Stimulated activated CD4-positive, alpha-beta T cell treated with anti-CD3 and anti-CD28 coated beads, Interleukin-12 subunit alpha, Interleukin-12 subunit beta, amount 100 ng/mL, for 24 hours (primary cell): Measurements from ENCODE around the gene LHX3.

Experiments used
- DNase-seq, 2 experiments: peaks; one replicate each; pipeline ENCODE4 v3.0.0-alpha.2; 2020; ENCODE audit warnings: low read depth in 2 of 2

Gene LHX3

DNA sequence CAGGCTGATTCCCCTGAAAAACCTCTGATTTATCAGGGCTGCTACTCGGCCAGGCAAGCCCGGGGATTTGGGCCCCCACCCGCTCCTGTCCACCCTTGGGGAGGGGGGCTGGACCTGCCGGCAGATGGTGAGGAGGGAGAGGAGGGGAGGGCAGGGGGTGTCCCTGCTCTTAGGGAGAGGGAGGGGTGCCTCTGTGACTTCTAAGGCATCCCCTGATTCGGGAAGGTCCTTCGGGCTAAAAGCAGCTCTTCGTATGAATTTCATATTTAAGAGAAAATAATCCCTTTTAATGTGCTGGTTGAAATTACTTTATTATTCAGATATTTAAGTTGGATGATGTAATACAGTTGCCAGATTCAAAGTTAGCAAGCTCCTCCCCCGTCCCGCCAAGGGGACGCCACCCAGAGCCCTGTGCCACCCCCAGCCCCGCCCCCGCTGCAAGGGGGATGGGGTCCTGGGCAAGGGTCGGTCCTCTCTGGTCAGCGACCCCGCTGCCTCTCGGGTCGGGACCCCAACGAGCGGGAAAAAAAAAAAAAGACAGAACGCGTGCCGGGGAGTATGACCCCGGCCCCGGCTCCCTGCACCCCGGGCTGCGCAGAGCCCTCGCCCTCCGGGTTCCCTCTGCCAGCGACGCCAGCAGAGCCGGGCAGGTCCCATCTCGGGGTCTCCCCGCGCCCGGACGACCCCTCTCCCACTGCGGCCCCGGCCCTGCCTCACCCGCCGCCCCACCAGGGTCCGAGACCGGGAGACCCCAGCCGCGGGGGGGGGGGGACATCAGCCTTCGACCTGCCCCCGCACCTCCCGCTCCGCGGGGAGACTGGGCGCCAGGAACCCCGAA is 12.4 kb downstream of the LHX3 start:
- DNase-seq = no peak

DNA sequence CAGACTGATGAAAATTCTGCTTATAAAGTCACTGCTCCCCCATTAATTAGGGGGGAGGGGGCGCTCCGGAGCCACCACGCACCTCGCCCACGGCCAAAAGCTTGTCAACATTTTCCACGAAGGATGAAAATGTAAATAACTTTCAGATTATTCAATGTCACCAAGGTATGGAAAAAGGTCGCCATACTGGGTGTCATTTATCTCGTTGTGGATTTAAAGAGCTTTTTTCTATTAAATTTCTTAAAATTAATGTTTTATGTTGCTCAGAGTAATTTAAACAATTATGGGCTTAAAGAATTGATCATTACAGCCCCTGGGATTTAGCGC is 13.0 kb downstream of the LHX3 start:
- DNase-seq = no peak

DNA sequence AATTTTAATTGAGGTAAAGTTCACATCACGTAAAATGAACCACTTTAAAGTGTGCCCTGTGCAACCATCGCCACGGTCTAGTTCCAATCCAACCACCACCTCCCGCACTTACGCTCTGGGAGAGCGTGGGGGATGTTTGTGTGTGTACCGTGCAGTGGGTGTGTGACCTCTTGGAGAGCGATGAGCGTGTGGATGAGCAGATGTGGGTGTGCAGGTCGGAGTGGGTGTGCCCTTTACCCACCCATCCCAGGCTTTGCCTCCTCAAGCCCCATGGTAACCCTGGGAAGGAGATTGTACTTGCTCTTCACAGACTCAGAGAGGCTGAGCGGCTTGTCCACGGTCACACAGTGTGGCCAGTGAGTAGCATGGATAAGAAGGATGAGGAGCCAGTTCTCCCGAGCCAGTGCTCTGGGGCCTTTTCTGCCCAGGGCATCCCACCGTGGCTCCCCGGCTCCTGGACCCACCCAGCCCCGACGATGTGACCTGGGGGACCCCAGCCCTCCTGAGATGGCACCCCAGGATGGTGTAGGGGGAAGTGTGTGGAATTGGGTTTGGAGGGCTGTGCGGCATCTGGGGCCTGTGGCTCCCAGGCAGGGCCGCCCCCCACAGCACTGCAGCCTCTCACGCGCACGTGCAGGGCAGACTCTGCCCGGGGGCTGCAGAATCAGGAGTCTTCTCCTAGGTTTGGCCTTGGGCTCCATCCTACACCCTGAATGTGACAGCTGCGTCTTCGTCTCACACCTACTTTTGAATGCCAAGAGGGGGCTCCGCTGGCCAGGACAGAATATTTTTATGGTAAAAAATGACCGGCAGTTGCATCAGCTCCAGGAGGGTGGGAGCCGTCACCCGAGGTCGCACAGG is 13.6 kb downstream of the LHX3 start:
- DNase-seq = no peak

DNA sequence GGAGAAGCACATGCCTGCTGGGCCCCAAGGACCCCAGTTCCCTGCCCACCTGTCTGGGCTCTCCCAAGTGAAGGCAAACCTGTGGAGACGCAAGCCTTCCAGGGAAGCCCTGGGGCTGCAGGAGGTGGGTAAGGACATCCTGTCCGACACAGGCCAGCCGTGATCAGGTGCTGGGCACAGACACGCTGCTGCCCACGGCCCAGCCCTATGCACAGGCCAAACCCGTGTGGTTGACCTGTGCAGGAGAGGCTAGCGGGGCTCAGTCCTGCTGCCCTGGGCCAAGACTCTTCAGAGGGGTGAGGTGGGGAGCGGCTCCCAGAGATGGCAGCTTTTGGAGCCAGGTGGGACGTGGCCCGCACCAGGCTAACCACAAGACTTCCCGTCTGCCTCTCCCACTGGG is 14.3 kb downstream of the LHX3 start:
- no peak for DNase-seq

DNA sequence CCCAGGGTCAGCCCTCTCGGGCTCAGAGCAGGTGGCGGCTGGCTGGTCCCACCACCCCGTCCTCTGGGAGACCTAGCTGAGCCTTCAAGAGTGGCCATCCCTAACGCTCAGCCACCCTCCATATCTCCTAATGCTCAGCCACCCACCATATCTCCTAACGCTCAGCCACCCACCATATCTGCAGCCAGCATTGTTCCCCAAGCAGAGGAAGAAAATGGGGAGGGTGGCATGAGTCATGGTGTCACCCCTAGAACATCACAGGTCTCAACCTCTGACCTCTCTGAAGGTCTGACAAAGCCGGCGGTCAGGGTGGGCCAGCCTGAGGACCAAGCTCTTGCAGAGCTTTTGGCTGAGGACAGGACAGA is 14.7 kb downstream of the LHX3 start:
- DNase-seq = no peak

DNA sequence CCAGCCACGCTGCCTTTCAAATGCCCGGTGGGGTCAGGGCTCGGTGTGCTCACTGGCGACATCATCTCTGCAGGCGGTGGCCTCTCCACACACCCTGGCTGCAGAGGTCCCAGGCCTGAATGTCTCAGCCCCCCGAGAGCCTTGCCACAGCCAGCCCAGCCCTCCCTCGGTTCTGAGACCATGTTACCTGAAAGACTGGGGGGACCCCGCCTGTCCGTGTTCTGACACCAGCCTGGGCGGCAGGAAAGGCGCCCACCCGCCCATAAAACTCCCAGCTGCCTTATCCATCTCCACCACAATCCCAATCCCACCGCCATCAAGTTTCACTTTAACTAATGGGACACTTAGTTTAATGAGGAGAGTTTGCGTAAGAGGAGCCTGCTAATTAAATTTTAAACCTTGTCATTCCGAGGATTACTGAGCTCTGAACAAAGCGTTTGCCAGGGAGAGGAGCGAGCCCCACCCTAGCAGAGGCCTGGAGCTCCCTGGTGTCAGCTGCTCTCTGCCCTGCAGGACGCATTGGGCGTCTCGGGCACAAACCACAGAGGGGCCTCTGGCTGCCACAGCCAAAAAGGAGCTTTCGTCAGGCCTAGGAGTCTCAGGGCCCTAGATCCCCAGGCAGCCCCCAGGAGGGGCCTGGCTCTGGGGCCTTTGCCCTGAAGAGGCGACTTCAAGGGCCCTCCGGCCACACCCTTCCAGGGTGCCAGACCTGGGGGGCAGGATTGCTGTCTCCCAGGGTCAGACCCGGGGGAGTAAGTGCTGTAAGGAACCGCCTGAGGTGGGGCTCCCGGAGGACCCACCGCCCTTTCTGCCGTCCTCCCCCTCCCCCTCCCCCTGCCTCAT is 15.3 kb downstream of the LHX3 start:
- no peak for DNase-seq

DNA sequence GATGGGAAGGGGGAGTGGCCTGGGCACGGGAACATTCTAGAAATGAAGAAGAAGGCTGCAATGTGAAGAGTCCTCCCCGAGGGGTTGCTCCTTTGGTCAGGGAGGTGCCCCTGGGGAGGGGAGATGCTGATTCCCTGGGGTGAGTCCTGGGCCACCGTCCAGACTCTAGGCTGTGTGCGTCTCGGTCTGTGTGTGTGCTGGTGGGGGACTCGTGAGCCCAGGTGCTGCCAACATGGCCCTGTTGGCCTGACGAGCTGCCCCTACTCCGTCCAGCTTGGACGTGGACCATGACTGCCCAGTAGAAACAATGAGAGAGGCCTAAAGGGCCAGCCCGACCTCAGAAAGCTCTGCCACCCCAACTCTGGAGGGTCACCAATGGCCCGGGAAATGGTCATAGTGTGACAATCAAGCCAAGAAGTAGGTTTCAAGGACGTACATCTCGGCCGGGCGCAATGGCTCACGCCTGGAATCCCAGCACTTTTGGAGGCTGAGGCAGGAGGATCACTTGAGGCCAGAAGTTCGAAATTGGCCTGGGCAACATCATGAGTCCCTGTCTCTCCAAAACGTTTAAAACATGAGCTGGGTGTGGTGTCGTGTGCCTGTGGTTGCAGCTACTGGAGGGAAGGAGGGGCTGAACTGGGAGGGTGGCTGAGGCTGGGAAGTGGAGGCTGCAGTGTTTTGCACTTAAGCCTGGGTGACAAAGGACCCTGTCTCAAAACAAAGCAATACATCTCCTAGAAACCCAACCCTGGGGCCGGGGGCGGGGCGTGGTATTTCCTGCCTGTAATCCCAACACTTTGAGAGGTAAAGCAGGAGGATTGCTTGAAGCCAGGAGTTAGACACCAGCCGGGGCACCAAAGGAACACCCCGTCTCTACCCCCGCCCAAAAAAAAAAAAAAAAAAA is 17.0 kb downstream of the LHX3 start:
- no peak for DNase-seq

DNA sequence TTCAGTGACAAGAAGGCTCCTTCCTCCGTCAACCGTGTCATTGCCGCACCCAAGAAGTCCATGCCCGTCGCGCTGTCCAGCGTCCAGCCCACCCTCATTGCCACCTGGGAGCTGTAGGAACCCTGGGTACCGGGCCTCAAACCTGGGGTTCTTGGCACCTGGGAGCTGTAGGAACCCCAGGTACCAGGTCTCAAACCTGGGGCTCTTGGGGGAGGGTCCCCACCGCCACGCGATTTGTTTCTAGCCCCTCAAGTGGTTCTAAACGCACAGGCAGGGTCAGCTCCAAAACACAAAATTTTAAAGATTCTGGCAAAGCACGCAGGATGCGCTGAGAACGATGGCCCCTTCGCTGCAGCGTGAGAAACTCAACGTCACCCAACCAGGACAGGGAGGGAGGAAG is 17.7 kb downstream of the LHX3 start:
- DNase-seq = no peak

DNA sequence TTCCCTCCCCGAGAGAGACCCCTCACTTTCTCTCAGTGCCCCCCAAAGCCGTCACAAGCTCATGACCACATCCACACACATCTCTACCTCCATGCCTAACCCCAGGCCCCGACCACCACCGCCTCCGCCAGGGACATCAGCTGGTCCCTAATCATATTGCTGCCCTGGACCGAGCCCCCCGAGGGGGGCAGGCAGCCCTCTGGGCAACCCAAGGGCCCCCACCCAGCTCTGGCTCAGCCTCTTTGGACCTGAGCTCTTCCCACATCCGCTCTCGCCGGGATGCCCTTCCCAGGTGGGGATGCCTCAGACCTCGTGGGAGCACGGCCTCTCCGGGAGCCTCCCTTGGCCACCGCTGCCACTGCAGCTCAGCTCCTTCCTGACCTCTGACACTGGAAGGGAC is 18.5 kb downstream of the LHX3 start:
- no peak for DNase-seq

DNA sequence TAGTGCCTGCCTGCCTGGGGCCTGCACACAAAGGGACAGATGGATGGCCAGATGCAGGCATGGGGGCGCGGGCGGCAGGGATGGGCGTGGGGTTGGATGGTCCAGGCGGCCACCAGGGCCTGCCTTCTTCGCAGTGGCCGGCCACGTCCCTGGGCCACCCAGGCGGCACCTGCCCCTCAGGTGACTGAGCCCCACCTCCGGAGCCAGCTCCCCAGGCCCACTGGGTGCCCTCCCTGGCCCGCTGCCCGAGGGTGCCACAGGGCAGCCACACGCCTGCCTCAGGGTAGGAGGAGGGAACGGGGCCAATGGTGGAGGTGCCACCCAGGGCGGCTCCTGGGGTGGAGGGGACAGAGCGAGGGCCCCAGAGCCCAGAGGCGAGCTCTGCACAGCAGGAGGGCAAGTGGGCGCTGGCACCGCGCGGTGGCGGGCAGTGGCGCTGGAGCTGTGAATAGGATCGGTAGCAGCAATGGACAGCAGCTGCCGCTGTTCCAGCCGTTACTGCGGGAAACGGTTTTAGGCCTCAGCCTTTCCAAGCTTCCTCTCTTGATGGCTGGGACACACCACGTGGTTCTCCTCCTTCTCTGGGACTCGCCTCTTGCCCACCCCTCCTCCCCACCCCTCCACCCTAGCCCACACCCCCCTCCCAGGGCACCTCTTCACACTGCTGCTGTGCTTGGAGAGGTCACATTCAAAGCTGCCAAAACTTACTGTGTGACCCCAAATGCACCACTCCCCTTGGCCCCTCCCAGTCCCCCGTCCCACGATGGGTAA is 19.1 kb downstream of the LHX3 start:
- no peak for DNase-seq

DNA sequence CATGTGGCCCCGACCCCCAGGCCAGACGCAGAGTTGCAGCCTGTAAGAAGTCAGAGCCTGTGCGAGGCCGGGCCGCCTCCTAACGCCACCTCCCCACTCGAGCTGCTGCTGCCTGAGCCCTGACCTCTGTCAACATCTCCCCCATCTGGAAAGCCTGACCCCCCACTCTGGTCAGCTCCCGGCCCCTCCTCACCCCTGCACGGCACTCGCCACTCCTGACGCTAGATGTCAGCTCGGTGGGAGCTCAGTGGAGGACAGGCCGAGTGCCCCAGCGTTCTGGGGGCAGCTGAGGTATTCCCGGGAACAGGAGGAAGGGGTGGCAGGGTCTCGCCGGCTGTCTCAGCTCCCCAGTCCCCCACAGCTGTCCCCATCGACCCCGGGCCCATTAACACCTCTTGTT is 19.9 kb downstream of the LHX3 start:
- no peak for DNase-seq

DNA sequence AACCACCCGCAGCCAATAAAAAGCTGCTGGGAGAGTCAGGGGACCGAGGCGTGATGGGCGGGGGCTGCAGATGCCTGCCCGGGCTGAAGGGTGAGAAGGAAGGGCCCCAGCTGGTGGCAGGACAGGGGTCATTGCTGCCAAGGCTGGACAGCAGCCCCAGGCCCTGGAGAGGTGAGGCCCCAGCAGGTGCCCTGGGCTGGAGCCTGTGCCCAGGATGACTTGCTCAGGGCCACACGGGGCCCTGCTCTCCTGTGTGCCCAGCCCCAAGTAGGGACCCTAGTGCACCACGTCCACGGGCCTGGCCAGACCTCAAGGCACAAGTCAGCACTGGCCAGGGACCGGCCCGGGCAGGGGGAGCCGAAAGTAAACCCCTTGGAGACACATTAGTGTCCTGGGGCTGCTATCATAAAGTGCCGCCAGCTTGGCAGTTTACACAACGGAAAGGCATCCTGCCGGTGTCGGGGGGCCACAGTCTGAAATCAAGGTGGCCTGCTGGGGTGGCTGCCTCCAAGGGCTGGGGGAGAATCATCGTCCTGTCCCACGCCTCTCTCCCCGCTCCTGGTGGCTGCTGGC is 22.0 kb downstream of the LHX3 start:
- DNase-seq = no peak

DNA sequence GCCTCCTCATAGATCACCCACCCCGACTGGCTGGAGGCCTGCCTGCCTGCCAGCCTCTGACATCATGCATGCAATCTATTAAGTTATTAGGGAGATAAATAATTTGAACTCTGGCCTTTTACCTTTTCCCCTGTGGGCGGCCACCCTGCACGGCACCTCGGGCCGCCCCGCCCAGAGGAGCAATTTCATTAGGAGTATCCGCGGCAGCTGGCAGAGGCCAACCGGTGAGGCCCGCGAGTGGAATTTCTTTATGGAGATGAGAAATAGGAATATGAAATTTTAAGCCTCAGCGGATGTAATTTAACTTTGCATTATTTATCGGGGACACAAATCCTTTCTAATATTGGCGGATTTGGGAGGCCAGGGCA is 22.5 kb downstream of the LHX3 start:
- no peak for DNase-seq

DNA sequence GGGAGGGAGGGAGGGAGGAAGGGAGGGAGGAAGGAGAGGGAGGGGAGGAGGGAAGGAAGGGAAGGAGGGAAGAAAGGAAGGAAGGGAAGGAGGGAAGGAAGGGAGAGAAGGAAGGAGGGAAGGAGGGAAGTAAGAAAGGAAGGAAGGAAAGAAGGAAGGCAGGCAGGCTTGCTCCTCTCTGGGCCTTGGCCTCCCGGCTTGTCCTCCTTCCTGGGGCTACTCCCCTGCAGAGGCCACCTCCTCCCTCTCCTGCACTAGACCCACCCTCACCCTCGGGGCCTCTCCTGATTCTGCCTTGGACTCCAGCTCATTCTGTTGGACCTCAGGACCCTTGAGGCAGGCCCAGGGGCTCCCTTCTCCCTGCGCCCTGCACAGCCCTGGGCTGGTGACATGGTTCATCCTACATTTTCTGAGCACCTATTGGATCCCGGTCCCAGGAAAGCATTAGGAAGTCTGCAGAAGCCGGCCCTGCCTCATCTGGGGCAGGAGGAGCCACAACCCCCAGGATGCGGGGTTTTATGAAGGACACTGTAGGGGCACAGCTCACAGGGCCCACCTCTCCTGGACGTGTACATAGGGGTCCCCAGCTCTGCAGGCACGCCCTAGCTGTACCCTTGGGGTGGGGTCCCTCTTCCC is 23.0 kb downstream of the LHX3 start:
- no peak for DNase-seq

DNA sequence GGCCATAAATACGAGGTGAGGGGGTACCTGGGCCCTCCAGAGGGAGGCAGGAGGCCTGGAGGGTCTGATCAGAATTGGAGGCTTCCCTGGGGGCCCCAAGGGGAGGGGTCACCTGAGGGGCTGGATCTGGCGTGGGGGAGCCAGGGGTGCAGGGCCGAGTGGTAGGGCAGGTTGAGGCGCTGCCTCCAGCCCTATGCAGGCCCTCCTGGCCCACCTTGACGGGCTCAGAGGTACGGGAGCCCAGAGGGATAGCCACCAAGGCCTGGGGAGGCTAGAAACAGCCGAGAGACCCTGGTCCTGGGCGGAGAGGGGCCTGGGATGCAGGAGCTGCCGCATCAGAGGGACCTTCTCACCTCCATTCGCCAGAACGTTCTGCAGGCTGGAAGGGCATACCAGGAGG is 24.3 kb downstream of the LHX3 start:
- no peak for DNase-seq

DNA sequence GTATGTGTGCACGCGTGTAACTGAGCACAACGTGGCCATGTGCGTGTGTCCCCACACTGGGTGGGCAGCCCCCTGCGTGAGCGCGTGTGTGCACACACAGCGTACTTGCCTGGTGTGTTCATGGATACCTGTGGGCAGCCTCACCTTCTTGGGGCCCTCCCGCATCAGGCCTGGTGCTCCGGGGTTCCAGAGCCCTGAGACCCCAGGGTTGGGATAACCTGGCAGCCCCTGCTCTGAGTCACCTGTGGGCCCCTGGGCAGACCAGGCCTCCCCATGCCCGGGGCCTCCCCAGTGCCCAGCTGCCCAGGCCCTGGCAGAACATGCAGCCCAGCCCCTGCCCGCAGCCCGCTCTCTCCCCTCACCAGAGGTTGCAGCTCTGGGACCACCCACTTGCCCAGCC is 25.2 kb downstream of the LHX3 start:
- DNase-seq = no peak

DNA sequence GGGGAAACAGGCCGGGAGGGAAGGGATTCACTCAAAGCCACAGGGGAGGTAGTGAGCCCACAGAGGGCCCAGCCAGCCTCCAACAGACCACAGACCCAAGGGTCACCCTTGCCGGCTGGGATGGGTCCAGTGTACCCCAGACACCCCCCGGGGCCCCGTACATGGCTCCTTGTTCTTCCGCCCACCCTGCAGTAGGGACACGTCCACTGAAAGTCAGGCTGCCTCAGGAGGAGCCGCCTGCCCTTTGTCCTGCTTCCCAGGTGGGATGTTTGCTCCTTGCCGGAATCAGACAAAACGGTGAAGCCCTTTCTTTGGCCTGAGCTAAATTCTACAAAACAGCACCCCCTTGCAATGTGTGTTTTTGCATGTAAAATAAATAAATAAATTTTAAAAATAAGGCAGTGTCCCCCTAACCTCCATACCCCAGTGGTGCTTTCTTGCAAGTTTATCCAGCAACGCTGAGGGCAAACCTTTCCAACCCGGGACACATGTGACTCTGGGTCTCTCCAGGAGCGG is 25.8 kb downstream of the LHX3 start:
- DNase-seq = no peak

DNA sequence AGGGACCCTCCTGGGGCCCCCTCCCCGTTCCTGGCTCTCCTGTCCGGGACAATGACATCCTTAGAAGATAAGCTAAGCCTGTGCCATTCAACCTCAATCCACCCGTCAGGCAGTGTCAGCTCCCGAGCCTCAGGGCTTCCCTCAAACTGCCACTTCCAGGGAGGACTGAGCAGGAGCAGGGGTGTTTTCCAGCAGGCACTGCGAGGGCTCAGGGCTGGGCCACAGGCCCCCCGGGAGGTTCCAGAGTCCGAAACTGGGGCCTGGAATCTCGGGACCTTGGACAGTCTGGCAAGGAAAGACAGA is 26.2 kb downstream of the LHX3 start:
- DNase-seq = no peak

DNA sequence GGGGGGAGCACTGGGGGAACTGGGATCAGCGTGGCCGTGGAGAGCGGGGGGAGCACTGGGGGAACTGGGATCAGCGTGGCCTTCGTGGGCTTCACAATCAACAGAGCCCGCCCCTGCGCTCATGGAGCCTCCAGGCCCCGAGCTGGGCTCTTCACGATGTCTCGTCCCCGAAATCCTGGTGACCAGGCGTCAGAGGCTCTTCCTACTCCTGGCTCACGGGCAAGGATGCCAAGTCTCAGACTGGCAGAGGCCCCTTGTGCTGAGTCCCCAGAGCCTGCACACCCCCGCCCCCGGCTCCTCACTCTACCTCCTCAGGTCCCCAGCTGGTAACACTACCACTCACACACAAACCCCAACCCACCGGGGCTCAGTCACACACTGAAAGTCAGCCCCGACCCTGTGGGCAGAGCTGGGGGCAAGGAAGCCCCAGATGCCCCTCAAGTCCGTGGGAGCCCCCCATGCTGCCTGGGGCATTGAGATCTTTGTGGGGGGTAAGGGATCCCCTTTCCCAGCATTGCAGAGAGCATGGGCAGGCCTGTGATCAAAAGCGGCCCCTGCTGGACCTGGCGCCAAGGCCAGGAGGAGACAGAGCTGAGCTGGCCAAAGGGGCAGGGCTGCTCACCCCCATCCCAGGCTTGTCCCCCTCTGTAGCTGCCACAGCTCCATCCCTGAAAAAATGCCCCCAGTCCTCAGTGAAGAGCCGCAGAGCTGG is 26.7 kb downstream of the LHX3 start:
- no peak for DNase-seq
